ENCODE data around the gene ATXN7L1. TPM values are rescaled to one million over a fixed set of nuclear protein-coding genes. Genes with fewer than 3 reads are reported as not detected.

The ATXN7L1 gene
- total and polyA plus RNA-seq, 2 of the 8 experiments (the other 6 are each of a cell fraction or from before 2014, with no cell fraction given): 14.3 to 34.0 TPM

DNA sequence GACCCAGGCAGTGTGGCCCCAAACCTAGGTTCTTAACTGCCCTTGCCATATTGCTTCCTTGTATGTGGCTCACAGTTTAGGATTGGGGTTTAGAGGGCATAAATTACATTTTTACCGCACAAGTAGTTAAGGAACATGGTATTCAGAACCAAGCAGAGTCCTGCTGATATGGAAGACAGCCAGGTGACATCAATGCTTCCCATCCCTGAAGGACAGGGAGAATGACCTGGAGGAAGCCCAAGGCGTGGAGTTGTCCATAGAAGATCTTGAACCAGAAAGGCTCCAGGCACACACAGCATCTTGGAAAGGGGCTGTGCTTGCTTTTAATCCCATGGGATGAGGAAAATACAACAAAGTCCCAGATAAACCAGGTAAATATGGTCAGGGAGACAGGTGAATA lies 48.3 kb downstream of the ATXN7L1 start:
- ChIA-PET POLR2A (ENCODE audit: partially characterized antibody) (interaction anchor here (1.0 kb wide), 1 partner anchor 12 kb away, joined by 3 read pairs; no protein-coding TSS in a partner anchor), CTCF (ENCODE audit: partially characterized antibody) (interaction anchor here (0.6 to 1.7 kb wide), 4 partner anchors 8 to 67 kb away, joined by 3 to 5 read pairs (median 3); no protein-coding TSS in a partner anchor)
- no peak overlapping the region for H2AFZ ChIP-seq (ENCODE audit: low read length)

More for the DNA sequence above, 48.3 kb downstream of the ATXN7L1 start:
- Histone ChIP-seq H2BK15ac (ENCODE audit: low read length) (no peak overlapping the region), H3K9ac (replicated peaks in 1 of 4; ENCODE audit: extremely low read depth in 1 of 4, low read depth in 3 of 4, low read length in 3 of 4) (no peak overlapping the region), H3K4me2 (ENCODE audit: insufficient read depth in 1 of 2, low read depth in 2 of 2, low read length in 2 of 2) (no peak overlapping the region), H3K18ac (ENCODE audit: extremely low read depth, low read length) (no peak overlapping the region), H2BK5ac (ENCODE audit: low read depth, low read length) (no peak overlapping the region), H2BK20ac (ENCODE audit: low read length) (no peak overlapping the region), H3K23ac (ENCODE audit: insufficient read length) (no peak overlapping the region), H3K4me1 (replicated peaks in 1 of 4; ENCODE audit: control insufficient read depth in 3 of 4, insufficient read depth in 4 of 4, low read length in 3 of 4) (peaks cover 0 to 13% (median 3%) of the 10 kb centered on the region in 4 experiments; a peak in 1 of 7 replicates), H3K27ac (ENCODE audit: low read depth, low read length) (no peak overlapping the region), H3K9me3 (ENCODE audit: insufficient read depth in 2 of 2, low read depth in 1 of 2, low read length in 1 of 2) (no peaks in the 10 kb centered on the region), H3K4me3 (ENCODE audit: extremely low read depth in 1 of 4, insufficient read depth in 2 of 4, low read depth in 3 of 4, low read length in 4 of 4) (no peak overlapping the region), H3K79me1 (ENCODE audit: low read depth, low read length) (no peaks in the 10 kb centered on the region; the same call in 1 of the 2 replicates), H4K8ac (ENCODE audit: extremely low read depth, insufficient read depth, low read length) (no peak overlapping the region), H3K23me2 (ENCODE audit: low read depth, low read length) (no peaks in the 10 kb centered on the region), H3K27me3 (replicated peaks in 1 of 4; ENCODE audit: control insufficient read depth in 3 of 4, extremely low read depth in 1 of 4, insufficient read depth in 3 of 4, low read length in 3 of 4) (no peaks in the 10 kb centered on the region), H2BK120ac (replicated peaks; ENCODE audit: low read depth, low read length) (no peak overlapping the region), H4K20me1 (replicated peaks in 1 of 2; ENCODE audit: control insufficient read depth in 1 of 2, insufficient read depth in 2 of 2, low read length in 2 of 2) (peaks cover 0 to 2% of the 10 kb centered on the region in 2 experiments), H3K4ac (replicated peaks; ENCODE audit: insufficient read length, low read depth, low read length) (no peak overlapping the region), H4K5ac (ENCODE audit: insufficient read length, low read depth, low read length) (no peak overlapping the region), H3K36me3 (ENCODE audit: control insufficient read depth in 2 of 4, insufficient read depth in 4 of 4, low read length in 3 of 4) (no peaks in the 10 kb centered on the region), H2BK12ac (ENCODE audit: low read depth, low read length) (no peak overlapping the region), H3K79me2 (ENCODE audit: control insufficient read depth in 1 of 2, insufficient read depth in 2 of 2, low read length in 2 of 2) (0 out of 4 replicates have a peak, but pooled peaks cover 0 to 6% of the 10 kb centered on the region in 2 experiments), H2AK5ac (ENCODE audit: low read depth, low read length) (no peak overlapping the region), H3K56ac (replicated peaks; ENCODE audit: insufficient read length, low read depth, low read length) (no peak overlapping the region), H4K91ac (replicated peaks; ENCODE audit: insufficient read length, low read length) (no peak overlapping the region), H3K14ac (ENCODE audit: insufficient read length) (no peak overlapping the region)
- DNase-seq (ENCODE audit: low read depth in 1 of 2, low spot score in 2 of 2) (no peak), FAIRE-seq (no peak)
- WGBS, 2 experiments (ENCODE audit: extremely low coverage in 1 of 2, insufficient coverage in 1 of 2, insufficient read length in 1 of 2, insufficient replicate concordance in 2 of 2, low coverage in 1 of 2, low lambda C conversion rate in 2 of 2, missing lambda C conversion rate in 1 of 2): 96% methylated on average over 2 of the region's 2 CpGs; no CpG with 5 or more reads in 1 of the 2 experiments
- no peak for TF ChIP-seq BRCA1 (IDR thresholded peaks at IDR 0.05; ENCODE audit: low read depth, low read length)
- TF ChIP-seq SP2 (IDR thresholded peaks at IDR 0.05; ENCODE audit: low read length): no peak

Data from H1 (cell line).